Neuronal stem cell (in vitro differentiated cells): ENCODE data around the gene C12orf42.

Experiments used
- DNase-seq: peaks from one replicate; pipeline ENCODE4 v3.0.0-alpha.2; 2013; ENCODE audit warnings: low spot score
- H2AFZ ChIP-seq: one replicate; pipeline ENCODE4 v1.6.1; 2013; ENCODE audit warnings: mild to moderate bottlenecking, low read length, inconsistent platforms
- H2AK5ac ChIP-seq: 2 replicates; pipeline ENCODE4 v1.6.1; 2013; ENCODE audit warnings: low read depth, mild to moderate bottlenecking, inconsistent platforms, low read length, moderate library complexity, mixed read lengths
- H2BK120ac ChIP-seq: 2 replicates; pipeline ENCODE4 v1.6.1; 2013; ENCODE audit warnings: low read depth, mild to moderate bottlenecking, inconsistent platforms, low read length, moderate library complexity, mixed read lengths
- H2BK12ac ChIP-seq: one replicate; pipeline ENCODE4 v1.6.1; 2013; ENCODE audit warnings: low read length, inconsistent platforms
- H2BK15ac ChIP-seq: 2 replicates; pipeline ENCODE4 v1.6.1; 2013; ENCODE audit warnings: mild to moderate bottlenecking, low read length, inconsistent platforms, mixed read lengths
- H2BK5ac ChIP-seq: one replicate; pipeline ENCODE4 v1.6.1; 2013; ENCODE audit warnings: inconsistent platforms, mild to moderate bottlenecking, low read length, moderate library complexity
- H3K14ac ChIP-seq: one replicate; pipeline ENCODE4 v1.6.1; 2013; ENCODE audit warnings: low read length, inconsistent platforms
- H3K18ac ChIP-seq: 2 replicates; pipeline ENCODE4 v1.6.1; 2013; ENCODE audit warnings: low read length, inconsistent platforms
- H3K23ac ChIP-seq: 2 replicates; pipeline ENCODE4 v1.6.1; 2013; ENCODE audit warnings: low read depth, mild to moderate bottlenecking, mixed read lengths, low read length, inconsistent platforms; ENCODE audit not compliant: poor library complexity
- H3K27ac ChIP-seq: replicated peaks from 3 replicates; pipeline ENCODE4 v1.5.1; 2013; ENCODE audit warnings: low read length, inconsistent platforms
- H3K27me3 ChIP-seq, 3 experiments: 2 replicates each; pipeline ENCODE4 v1.6.1; 2013; ENCODE audit warnings: low read length in 3 of 3, mild to moderate bottlenecking in 2 of 3, inconsistent platforms in 1 of 3, low read depth in 1 of 3, mixed read lengths in 1 of 3, moderate library complexity in 1 of 3; ENCODE audit not compliant: control insufficient read depth in 3 of 3, insufficient read depth in 3 of 3
- H3K36me3 ChIP-seq, 2 donors: replicated peaks in 1 of 2; 2 replicates each; pipeline ENCODE4 v1.6.1; 2013; ENCODE audit warnings: low read length in 2 of 2; ENCODE audit not compliant: control insufficient read depth in 2 of 2, insufficient read depth in 2 of 2
- H3K4ac ChIP-seq: 2 replicates; pipeline ENCODE4 v1.6.1; 2013; ENCODE audit warnings: inconsistent platforms, mild to moderate bottlenecking, low read length, moderate library complexity
- H3K4me1 ChIP-seq, 2 donors: 1 replicate in 1 of 2; 2 replicates in 1 of 2; pipeline ENCODE4 v1.6.1; 2013; ENCODE audit warnings: low read length in 2 of 2, low read depth in 1 of 2; ENCODE audit not compliant: control insufficient read depth in 2 of 2, insufficient read depth in 1 of 2
- H3K4me2 ChIP-seq: one replicate; pipeline ENCODE4 v1.6.1; 2013; ENCODE audit warnings: mild to moderate bottlenecking, low read length, inconsistent platforms; ENCODE audit not compliant: insufficient read depth, poor library complexity, severe bottlenecking
- H3K4me3 ChIP-seq, 2 donors: 2 replicates each; pipeline ENCODE4 v1.5.1; 2013; ENCODE audit warnings: low read length in 2 of 2, mild to moderate bottlenecking in 2 of 2, inconsistent platforms in 1 of 2, moderate library complexity in 1 of 2
- H3K79me1 ChIP-seq: one replicate; pipeline ENCODE4 v1.6.1; 2013; ENCODE audit warnings: low read depth, mild to moderate bottlenecking, inconsistent platforms, low read length, moderate library complexity
- H3K9ac ChIP-seq: one replicate; pipeline ENCODE4 v1.6.1; 2013; ENCODE audit warnings: mild to moderate bottlenecking, low read depth, low read length, inconsistent platforms; ENCODE audit not compliant: poor library complexity
- H3K9me3 ChIP-seq, 2 donors: replicated peaks in 1 of 2; 2 replicates each; pipeline versions ENCODE3 to v1.6.1; 2013; ENCODE audit warnings: low read length in 2 of 2, mild to moderate bottlenecking in 2 of 2, inconsistent platforms in 1 of 2, low read depth in 1 of 2, mixed read lengths in 1 of 2, moderate library complexity in 1 of 2; ENCODE audit not compliant: control insufficient read depth in 2 of 2, insufficient read depth in 1 of 2
- H4K8ac ChIP-seq: one replicate; pipeline ENCODE4 v1.6.1; 2013; ENCODE audit warnings: low read depth, mild to moderate bottlenecking, inconsistent platforms, low read length, moderate library complexity
- H4K91ac ChIP-seq: one replicate; pipeline ENCODE4 v1.6.1; 2013; ENCODE audit warnings: low read length, low read depth, mild to moderate bottlenecking, inconsistent platforms; ENCODE audit not compliant: poor library complexity
- WGBS, 2 donors: extraction: QIAGEN DNeasy Blood & Tissue Kit; methylation state at CpG; one replicate each; pipeline ENCODE4 v1.1.7; 2013; ENCODE audit warnings: missing lambda C conversion rate in 2 of 2, mixed read lengths in 1 of 2; ENCODE audit not compliant: insufficient read length in 2 of 2, insufficient replicate concordance in 1 of 2; ENCODE audit errors: extremely low coverage in 2 of 2; 5-methylcytosine and 5-hydroxymethylcytosine counted together

Gene C12orf42

DNA sequence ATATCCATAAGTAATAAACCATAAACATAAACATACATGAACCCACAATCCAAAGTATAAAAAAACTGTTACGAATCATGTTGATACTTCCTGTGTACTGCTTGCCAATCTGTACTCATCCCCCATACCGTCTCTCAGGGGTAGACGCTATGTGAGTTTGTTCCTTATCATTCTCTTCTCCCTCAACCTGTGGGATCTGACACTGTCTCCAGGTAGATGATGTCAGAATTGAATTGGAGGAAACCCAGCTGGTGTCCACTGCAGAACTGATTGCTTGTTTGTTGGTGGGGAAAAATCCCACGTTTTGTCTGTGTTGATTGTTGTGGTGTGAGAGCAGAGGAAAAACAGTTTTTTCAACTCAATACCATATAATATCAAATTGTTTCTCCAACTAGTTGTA lies 50.8 kb downstream of the C12orf42 start:
- Histone ChIP-seq H4K91ac (no peak overlapping the region), H3K9ac (no peak overlapping the region), H3K36me3 (no peaks in the 10 kb centered on the region), H2BK120ac (no peak overlapping the region), H3K9me3 (no peaks in the 10 kb centered on the region), H3K4me2 (no peak overlapping the region), H3K4me3 (no peak overlapping the region), H3K27ac (no peak overlapping the region), H4K8ac (no peak overlapping the region), H3K14ac (no peak overlapping the region), H3K4me1 (peaks cover 0 to 4% of the 10 kb centered on the region in 2 donors), H2BK5ac (no peak overlapping the region), H2BK15ac (no peak overlapping the region), H3K23ac (no peak overlapping the region), H2AFZ (no peak overlapping the region), H3K79me1 (no peaks in the 10 kb centered on the region), H3K4ac (no peak overlapping the region), H2AK5ac (no peak overlapping the region), H3K27me3 (no peaks in the 10 kb centered on the region), H3K18ac (no peak overlapping the region), H2BK12ac (no peak overlapping the region)
- WGBS, 2 donors: no CpG with 5 or more reads among the region's 4 CpGs
- DNase-seq: no peak

DNA sequence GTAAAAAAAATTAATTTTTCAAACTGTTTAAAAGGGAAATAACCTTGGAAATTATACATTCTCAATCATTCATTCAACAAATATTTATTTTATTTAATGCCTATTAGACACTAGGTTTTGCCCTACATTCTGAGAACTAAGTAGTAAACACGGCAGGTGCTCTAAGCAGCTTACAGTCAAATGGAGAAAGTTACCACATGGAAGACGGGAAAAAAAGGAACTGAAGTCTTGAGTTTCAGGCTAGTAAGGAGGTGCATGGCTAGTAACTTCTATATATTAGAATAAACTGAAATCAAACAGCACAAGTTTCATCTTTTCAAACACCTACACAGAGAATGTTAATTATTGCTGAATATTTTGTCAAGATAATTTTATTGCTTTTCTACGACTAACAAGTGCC lies 52.9 kb downstream of the C12orf42 start:
- Histone ChIP-seq H3K36me3 (no peaks in the 10 kb centered on the region), H3K14ac (no peak overlapping the region), H3K4ac (no peak overlapping the region), H2BK12ac (no peak overlapping the region), H3K4me1 (peaks cover 0 to 4% of the 10 kb centered on the region in 2 donors), H3K4me3 (no peak overlapping the region), H2AK5ac (no peak overlapping the region), H3K27me3 (no peaks in the 10 kb centered on the region), H2BK15ac (no peak overlapping the region), H2BK5ac (no peak overlapping the region), H3K9ac (no peak overlapping the region), H3K27ac (no peak overlapping the region), H3K79me1 (no peaks in the 10 kb centered on the region), H2BK120ac (no peak overlapping the region), H4K8ac (no peak overlapping the region), H3K18ac (no peak overlapping the region), H2AFZ (no peak overlapping the region), H3K23ac (no peak overlapping the region), H3K4me2 (no peak overlapping the region), H3K9me3 (no peaks in the 10 kb centered on the region), H4K91ac (no peak overlapping the region)
- DNase-seq: no peak
- no CpG with 5 or more reads among the region's 3 CpGs for WGBS, 2 donors

- Histone ChIP-seq H3K9ac (no peak overlapping the region), H3K4ac (no peak overlapping the region), H3K79me1 (no peaks in the 10 kb centered on the region), H3K4me1 (peaks cover 0 to 4% of the 10 kb centered on the region in 2 donors), H3K27me3 (no peaks in the 10 kb centered on the region), H2BK120ac (no peak overlapping the region), H2BK12ac (no peak overlapping the region), H2AFZ (no peak overlapping the region), H3K9me3 (no peaks in the 10 kb centered on the region), H3K4me2 (no peak overlapping the region), H4K8ac (no peak overlapping the region), H3K36me3 (no peaks in the 10 kb centered on the region), H3K18ac (no peak overlapping the region), H2AK5ac (no peak overlapping the region), H3K23ac (no peak overlapping the region), H3K4me3 (no peak overlapping the region), H2BK15ac (no peak overlapping the region), H3K14ac (no peak overlapping the region), H3K27ac (no peak overlapping the region), H4K91ac (no peak overlapping the region), H2BK5ac (no peak overlapping the region)
- no CpG with 5 or more reads among the region's 5 CpGs for WGBS, 2 donors
- no peak for DNase-seq
These were observed 53.6 kb downstream of the C12orf42 start for GRCh38 chr12:103442182-103442555.

DNA sequence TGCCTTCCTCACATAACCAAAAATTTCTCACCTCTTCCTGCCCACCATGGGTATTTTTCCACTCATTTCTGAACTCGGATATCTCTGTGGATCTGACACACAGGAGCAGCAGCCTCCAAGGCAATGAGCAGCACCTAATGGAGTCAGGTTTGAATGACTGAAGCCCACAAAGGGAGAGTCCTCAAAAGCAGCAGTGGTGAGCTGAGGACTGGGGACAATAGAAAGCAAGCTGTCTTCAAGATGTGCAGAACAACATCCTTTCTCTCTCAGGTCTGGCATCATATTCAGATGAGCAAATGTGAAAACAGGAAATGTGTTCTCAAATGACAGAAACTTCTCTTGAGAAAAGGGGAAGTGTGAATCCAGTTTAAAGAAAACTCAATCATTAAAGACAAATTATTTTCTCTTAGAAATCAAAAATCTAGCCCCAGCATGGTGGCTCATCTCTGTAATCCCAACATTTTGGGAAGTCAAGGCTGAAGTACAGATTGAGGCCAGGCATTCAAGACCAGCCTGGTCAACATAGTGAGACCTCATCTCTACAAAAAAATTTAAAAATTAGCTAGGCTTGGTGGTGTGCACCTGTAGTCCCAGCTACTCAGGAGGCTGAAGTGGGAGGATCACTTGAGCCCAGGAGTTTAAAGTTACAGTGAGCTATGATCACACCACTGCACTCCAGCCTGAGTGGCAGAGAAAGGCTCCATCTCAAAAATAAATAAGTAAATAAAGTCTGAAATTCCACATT lies 54.2 kb downstream of the C12orf42 start:
- Histone ChIP-seq H3K36me3 (no peaks in the 10 kb centered on the region), H2AFZ (no peak overlapping the region), H3K18ac (no peak overlapping the region), H2BK12ac (no peak overlapping the region), H4K91ac (no peak overlapping the region), H3K4me3 (no peak overlapping the region), H2BK120ac (no peak overlapping the region), H3K9ac (no peak overlapping the region), H3K9me3 (no peaks in the 10 kb centered on the region), H3K79me1 (no peaks in the 10 kb centered on the region), H3K4me1 (peaks cover 0 to 4% of the 10 kb centered on the region in 2 donors), H2AK5ac (no peak overlapping the region), H4K8ac (no peak overlapping the region), H3K14ac (no peak overlapping the region), H3K23ac (no peak overlapping the region), H3K4ac (no peak overlapping the region), H2BK15ac (no peak overlapping the region), H3K27ac (no peak overlapping the region), H3K4me2 (no peak overlapping the region), H2BK5ac (no peak overlapping the region), H3K27me3 (no peaks in the 10 kb centered on the region)
- no CpG with 5 or more reads among the region's 1 CpG for WGBS, 2 donors
- no peak for DNase-seq
